ENCODE measurements around the gene LSAMP.

Gene LSAMP

GRCh38 chr3:115999613-116000012 is 445.7 kb downstream of the LSAMP start:
- DNase-seq, result no peak

- DNase-seq, result no peak
Observed at GRCh38 chr3:115999001-115999585, 446.2 kb downstream of the LSAMP start.

GRCh38 chr3:115996420-115997108 is 448.7 kb downstream of the LSAMP start:
- DNase-seq, result no peak

GRCh38 chr3:115990669-115991068 is 454.6 kb downstream of the LSAMP start:
- no peak for DNase-seq

GRCh38 chr3:115989684-115990421 is 455.4 kb downstream of the LSAMP start:
- DNase-seq, result peak in 1 of 2 experiments; percentile 11

GRCh38 chr3:115986555-115987207 is 458.6 kb downstream of the LSAMP start:
- DNase-seq, result no peak

- DNase-seq, result no peak
Observed at GRCh38 chr3:115982629-115983028, 462.7 kb downstream of the LSAMP start.

- no peak for DNase-seq
Observed at GRCh38 chr3:115982108-115982507, 463.2 kb downstream of the LSAMP start.

GRCh38 chr3:115980709-115981108 is 464.6 kb downstream of the LSAMP start:
- DNase-seq, result no peak

GRCh38 chr3:115977866-115978265 is 467.4 kb downstream of the LSAMP start:
- no peak for DNase-seq

GRCh38 chr3:115975796-115976195 is 469.5 kb downstream of the LSAMP start:
- no peak for DNase-seq

GRCh38 chr3:115975353-115975752 is 469.9 kb downstream of the LSAMP start:
- DNase-seq, result peak in 1 of 2 experiments; percentile 35

GRCh38 chr3:115974940-115975339 is 470.3 kb downstream of the LSAMP start:
- no peak for DNase-seq

GRCh38 chr3:115968871-115969270 is 476.4 kb downstream of the LSAMP start:
- no peak for DNase-seq

- no peak for DNase-seq
Observed at GRCh38 chr3:115961380-115961779, 483.9 kb downstream of the LSAMP start.

- no peak for DNase-seq
Observed at GRCh38 chr3:115960799-115961198, 484.5 kb downstream of the LSAMP start.

- DNase-seq, result no peak
Observed at GRCh38 chr3:115958526-115958925, 486.8 kb downstream of the LSAMP start.

GRCh38 chr3:115947325-115947724 is 498.0 kb downstream of the LSAMP start:
- no peak for DNase-seq

GRCh38 chr3:115943579-115943978 is 501.7 kb downstream of the LSAMP start:
- no peak for DNase-seq

- no peak for DNase-seq
Observed at GRCh38 chr3:115937054-115937453, 508.2 kb downstream of the LSAMP start.

- DNase-seq, result no peak
Observed at GRCh38 chr3:115932807-115933206, 512.5 kb downstream of the LSAMP start.

GRCh38 chr3:115931581-115931980 is 513.7 kb downstream of the LSAMP start:
- no peak for DNase-seq

GRCh38 chr3:115930922-115931321 is 514.4 kb downstream of the LSAMP start:
- DNase-seq, result no peak

GRCh38 chr3:115930168-115930567 is 515.1 kb downstream of the LSAMP start:
- no peak for DNase-seq
